ENCODE measurements around the gene RFX3.

Gene RFX3

GRCh38 chr9:3343671-3344070 lies 182.1 kb downstream of the RFX3 start:
- H3K27ac ChIP-seq: no peak overlapping the region
- H3K4me3 ChIP-seq (ENCODE audit: low read depth, low read length): no peak overlapping the region
- no peak for TF ChIP-seq CTCF (IDR thresholded peaks at IDR 0.05; ENCODE audit: low read depth, low read length)
- H3K36me3 ChIP-seq: no peaks in the 10 kb centered on the region
- H3K27me3 ChIP-seq (ENCODE audit: insufficient read depth, low read depth, severe bottlenecking): no peaks in the 10 kb centered on the region
- DNase-seq: no peak
- H3K9me3 ChIP-seq (ENCODE audit: severe bottlenecking): no peaks in the 10 kb centered on the region

GRCh38 chr9:3342159-3342777 lies 183.5 kb downstream of the RFX3 start:
- no peak for TF ChIP-seq CTCF (IDR thresholded peaks at IDR 0.05; ENCODE audit: low read depth, low read length)
- no peaks in the 10 kb centered on the region for H3K36me3 ChIP-seq
- no peaks in the 10 kb centered on the region for H3K9me3 ChIP-seq (ENCODE audit: severe bottlenecking)
- no peaks in the 10 kb centered on the region for H3K27me3 ChIP-seq (ENCODE audit: insufficient read depth, low read depth, severe bottlenecking)
- no peak overlapping the region for H3K27ac ChIP-seq
- H3K4me3 ChIP-seq (ENCODE audit: low read depth, low read length): no peak overlapping the region
- no peak for DNase-seq

- TF ChIP-seq CTCF (IDR thresholded peaks at IDR 0.05; ENCODE audit: low read depth, low read length): no peak
- H3K9me3 ChIP-seq (ENCODE audit: severe bottlenecking): no peaks in the 10 kb centered on the region
- no peaks in the 10 kb centered on the region for H3K27me3 ChIP-seq (ENCODE audit: insufficient read depth, low read depth, severe bottlenecking)
- no peaks in the 10 kb centered on the region for H3K36me3 ChIP-seq
- no peak overlapping the region for H3K27ac ChIP-seq
- no peak overlapping the region for H3K4me3 ChIP-seq (ENCODE audit: low read depth, low read length)
- no peak for DNase-seq
These were observed 188.1 kb downstream of the RFX3 start for GRCh38 chr9:3337515-3338225.

- Histone ChIP-seq H3K9me3 (ENCODE audit: severe bottlenecking) (no peaks in the 10 kb centered on the region), H3K27me3 (ENCODE audit: insufficient read depth, low read depth, severe bottlenecking) (no peaks in the 10 kb centered on the region), H3K4me3 (ENCODE audit: low read depth, low read length) (no peak overlapping the region), H3K36me3 (no peaks in the 10 kb centered on the region), H3K27ac (no peak overlapping the region)
- no peak for TF ChIP-seq CTCF (IDR thresholded peaks at IDR 0.05; ENCODE audit: low read depth, low read length)
- DNase-seq: no peak
These were observed 188.8 kb downstream of the RFX3 start for GRCh38 chr9:3336951-3337350.

- DNase-seq: no peak
These were observed 193.0 kb downstream of the RFX3 start for GRCh38 chr9:3332802-3333201.

More at GRCh38 chr9:3332802-3333201, 193.0 kb downstream of the RFX3 start:
- no peak overlapping the region for H3K27ac ChIP-seq
- no peaks in the 10 kb centered on the region for H3K9me3 ChIP-seq (ENCODE audit: severe bottlenecking)
- H3K4me3 ChIP-seq (ENCODE audit: low read depth, low read length): no peak overlapping the region
- H3K36me3 ChIP-seq: no peaks in the 10 kb centered on the region
- no peak for TF ChIP-seq CTCF (IDR thresholded peaks at IDR 0.05; ENCODE audit: low read depth, low read length)
- H3K27me3 ChIP-seq (ENCODE audit: insufficient read depth, low read depth, severe bottlenecking): no peaks in the 10 kb centered on the region

All from WERI-Rb-1 (cell line).